NT2/D1 (cell line): ENCODE data around the gene NOL4L.

Experiments used
- YY1 ChIP-seq: IDR thresholded peaks from 2 replicates; pipeline ENCODE4 v1.6.1; 2011; ENCODE audit not compliant: insufficient read length, insufficient read depth
- ZNF274 ChIP-seq: IDR thresholded peaks from 2 replicates; pipeline ENCODE4 v1.6.1; 2011; ENCODE audit warnings: mild to moderate bottlenecking, low read depth, low read length

GRCh38 chr20:32634041-32634805 lies 49.1 kb upstream of the NOL4L start:
- TF ChIP-seq ZNF274 (no peak), YY1 (no peak)
